Mammary epithelial cell (primary cell): ENCODE results near the gene GRIP1.

Experiments
- EZH2 ChIP-seq: IDR thresholded peaks from 2 replicates; pipeline ENCODE4 v1.6.1; 2012; ENCODE audit warnings: low read length, inconsistent platforms, borderline replicate concordance
- TF ChIP-seq, protein P1 (sequence below), 2 donors: IDR thresholded peaks in 1 of 2; conservative IDR thresholded peaks in 1 of 2; 2 replicates each; pipeline ENCODE4 v1.5.1; 2011 to 2012; ENCODE audit warnings: inconsistent platforms in 2 of 2, low read length in 2 of 2, mild to moderate bottlenecking in 2 of 2, control low read depth in 1 of 2, low read depth in 1 of 2; ENCODE audit not compliant: insufficient read depth in 1 of 2; ENCODE audit errors: extremely low read depth in 1 of 2

DNA sequence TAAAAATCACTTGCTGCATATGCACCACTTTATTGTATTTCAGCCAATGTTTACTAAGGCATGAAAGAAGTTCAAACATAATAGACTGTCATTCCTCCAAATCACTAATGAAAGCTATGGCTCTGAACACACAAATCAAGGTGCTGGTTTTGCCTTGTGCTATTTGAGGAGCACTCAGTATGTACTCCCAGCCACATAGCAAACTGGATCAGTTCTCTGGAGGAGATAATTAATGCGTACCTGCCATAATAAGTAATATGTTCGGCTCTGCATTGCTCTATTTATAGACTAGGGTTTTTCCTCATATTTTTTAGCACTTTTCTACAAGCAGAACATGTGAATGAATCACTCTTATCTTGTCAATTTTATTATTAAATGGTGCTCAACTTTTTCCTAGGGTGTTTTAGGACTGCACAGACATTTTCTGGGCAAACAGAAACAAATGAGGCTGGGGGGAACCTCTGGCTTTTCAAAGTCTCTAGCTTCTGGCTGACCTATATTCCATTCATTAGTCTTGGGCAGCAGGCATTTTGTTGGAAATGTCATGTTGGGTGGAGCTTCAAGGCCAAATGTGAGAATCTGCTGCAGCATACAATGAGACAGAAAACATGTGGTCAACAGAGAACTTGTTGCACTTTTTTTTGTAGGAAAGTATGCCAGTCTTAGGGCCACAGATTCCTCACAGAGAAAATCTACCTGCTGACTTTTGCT lies 88.4 kb downstream of the GRIP1 start:
- TF ChIP-seq, protein P1, sequence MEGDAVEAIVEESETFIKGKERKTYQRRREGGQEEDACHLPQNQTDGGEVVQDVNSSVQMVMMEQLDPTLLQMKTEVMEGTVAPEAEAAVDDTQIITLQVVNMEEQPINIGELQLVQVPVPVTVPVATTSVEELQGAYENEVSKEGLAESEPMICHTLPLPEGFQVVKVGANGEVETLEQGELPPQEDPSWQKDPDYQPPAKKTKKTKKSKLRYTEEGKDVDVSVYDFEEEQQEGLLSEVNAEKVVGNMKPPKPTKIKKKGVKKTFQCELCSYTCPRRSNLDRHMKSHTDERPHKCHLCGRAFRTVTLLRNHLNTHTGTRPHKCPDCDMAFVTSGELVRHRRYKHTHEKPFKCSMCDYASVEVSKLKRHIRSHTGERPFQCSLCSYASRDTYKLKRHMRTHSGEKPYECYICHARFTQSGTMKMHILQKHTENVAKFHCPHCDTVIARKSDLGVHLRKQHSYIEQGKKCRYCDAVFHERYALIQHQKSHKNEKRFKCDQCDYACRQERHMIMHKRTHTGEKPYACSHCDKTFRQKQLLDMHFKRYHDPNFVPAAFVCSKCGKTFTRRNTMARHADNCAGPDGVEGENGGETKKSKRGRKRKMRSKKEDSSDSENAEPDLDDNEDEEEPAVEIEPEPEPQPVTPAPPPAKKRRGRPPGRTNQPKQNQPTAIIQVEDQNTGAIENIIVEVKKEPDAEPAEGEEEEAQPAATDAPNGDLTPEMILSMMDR (conservative IDR thresholded peaks at IDR 0.05 in 1 of 2, IDR thresholded peaks at IDR 0.05 in 1 of 2; ENCODE audit: extremely low read depth in 1 of 2, insufficient read depth in 1 of 2, low read depth in 1 of 2, low read length in 2 of 2), result no peak
- no peak for TF ChIP-seq EZH2
